Stimulated activated CD8-positive, alpha-beta memory T cell treated with anti-CD3 and anti-CD28 coated beads, Interleukin-2, amount 100 ng/mL, for 1 hour (primary cell): ENCODE measurements around the gene PPP1CC.
"Not testable (repeated sequence)": the region's sequence is repeated elsewhere in the genome, so short reads cannot be mapped to it uniquely, and the experiment has no call there.

Experiments used
- DNase-seq, 2 donors: peaks; one replicate each; pipeline ENCODE4 v3.0.0-alpha.2; 2020; ENCODE audit warnings: low read depth in 2 of 2

The PPP1CC gene

DNA sequence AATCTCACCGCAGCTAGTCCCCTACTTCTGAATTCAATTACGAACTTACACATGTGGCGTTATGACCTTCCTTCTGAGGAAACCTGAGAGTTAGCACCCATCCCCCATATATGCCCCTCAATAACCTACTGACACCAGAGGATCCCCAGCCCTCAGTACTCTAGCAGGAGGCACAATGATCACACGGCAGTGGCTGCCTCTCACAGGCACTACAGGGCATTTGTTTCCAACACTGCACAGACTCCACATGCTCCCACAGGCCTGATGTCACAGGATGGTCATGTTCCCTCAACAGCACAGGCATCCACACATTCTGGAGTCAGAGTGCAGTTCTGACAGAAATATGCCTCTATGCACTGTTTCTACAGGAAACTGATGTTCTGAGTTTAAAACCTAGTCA, 17.4 kb downstream of the PPP1CC start:
- DNase-seq = no peak

DNA sequence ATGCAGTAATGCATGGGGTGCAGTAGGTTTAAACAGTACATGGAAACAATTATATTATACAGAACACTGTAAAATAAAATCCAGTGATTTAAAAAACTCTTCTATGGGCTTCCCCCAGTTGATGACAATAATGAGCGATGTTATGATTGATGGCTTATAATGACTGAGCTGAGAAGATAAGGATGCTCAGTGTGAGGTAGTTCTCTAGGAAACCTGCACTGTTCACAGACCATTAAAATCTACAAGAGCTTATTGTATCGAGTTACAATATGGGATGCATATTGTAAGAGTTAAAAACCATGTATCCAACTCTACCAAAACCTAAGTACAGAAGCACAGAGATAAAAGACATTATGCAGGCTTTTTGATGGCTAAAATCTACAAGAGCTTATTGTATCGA, 19.8 kb downstream of the PPP1CC start:
- DNase-seq = not testable (repeated sequence)

DNA sequence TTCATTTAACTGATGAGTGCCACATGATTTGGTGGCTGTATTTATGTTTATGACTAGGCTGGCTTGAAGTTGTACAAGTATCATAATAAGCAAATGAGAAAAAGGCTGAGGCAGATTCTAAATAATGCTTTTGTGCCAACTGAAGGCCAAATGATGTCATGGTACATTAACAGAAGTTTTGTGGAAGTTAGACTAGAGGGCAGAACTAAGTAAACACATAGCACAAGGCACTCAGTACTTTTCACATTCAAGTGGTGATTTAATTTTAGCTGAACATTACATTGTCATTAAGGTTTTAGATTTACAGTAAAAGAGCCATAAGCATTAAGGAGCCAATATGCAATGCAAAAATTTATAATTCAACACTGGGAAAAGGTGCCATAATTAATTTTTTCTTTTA, 21.1 kb downstream of the PPP1CC start:
- no peak for DNase-seq

DNA sequence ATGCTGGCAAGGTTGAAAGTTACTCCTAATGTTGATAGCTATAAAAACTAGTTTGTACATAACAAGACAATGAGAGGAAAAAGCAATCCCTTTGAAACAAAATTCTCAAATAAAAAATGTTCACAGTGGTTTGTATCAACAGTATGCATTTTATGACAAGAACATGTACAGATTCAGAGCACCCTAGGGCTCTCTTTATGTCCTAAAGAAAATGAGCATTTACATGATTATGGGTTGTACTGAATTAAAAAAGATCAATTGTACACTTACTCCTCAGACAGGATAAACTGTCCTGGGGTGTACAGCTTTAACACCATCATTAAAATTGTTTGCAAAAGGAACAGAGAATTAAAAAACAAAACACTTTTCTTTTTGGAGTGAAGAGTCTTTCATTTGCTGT, 22.2 kb downstream of the PPP1CC start:
- no peak for DNase-seq

DNA sequence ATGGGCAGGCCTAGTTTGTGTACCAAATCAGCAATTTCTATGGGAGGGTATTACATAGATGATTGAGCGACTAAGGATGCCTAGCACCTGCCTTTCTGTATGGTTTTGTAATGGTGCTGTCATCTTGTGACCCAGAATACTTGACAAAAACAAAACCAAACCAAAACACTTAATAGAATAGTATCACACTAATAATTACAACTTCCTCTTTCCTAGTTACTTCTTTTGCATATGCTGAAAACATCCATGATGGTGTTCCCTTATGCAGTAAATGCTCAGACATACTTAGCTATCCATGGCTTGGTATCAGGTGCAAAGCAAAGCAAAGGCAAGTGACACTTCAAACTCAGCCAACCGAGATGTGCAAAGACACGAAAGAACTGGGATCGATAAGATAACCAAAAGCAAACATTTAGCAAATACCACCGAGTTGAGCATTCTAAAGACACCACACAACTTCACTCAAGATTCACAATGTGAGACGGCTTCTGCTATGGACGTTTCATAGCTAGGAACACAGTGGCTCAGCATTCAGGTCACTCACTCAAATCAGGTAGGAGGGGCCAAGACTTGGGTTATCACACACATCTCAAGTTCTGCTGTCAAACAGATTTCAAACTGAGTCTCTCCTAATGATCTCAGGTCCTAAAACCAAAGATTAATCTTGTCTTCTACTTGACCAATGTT, 24.3 kb downstream of the PPP1CC start:
- DNase-seq = no peak

DNA sequence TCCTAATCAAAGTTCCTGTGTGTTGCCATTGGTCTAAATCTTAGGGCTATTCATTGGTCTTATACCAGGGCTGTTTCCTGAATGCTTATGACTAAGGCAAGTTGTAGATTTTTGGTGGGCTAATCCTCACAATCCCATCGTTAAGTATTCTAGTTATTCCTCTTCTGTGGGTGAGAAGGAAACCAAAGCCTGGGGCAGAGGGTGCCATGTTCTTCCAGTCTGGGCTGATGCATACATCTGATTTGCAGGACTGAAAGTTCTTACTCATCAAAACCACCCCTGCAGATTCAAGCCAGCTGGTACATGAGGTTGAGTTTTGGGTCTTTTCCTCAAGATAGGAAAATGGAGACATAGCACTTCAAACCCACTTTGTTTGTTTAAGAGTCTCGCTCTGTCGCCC, 25.7 kb downstream of the PPP1CC start:
- DNase-seq = no peak

DNA sequence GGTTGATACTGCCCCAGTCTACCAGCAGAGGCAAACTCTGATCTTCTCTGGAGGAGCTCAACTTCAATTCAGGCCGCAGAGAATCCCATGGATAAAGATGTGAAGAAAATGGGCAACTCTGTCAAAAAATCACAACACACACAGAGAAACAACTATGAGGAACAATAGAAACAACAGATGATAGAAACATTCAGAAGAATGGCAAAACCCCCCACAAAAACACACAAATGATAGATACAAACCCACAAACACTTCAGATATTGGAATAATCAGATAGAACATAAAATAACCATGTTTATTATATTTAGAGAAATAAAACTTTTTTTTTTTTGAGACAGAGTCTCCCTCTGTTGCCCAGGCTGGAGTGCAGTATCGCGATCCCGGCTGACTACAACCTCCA, 33.8 kb downstream of the PPP1CC start:
- DNase-seq = no peak

DNA sequence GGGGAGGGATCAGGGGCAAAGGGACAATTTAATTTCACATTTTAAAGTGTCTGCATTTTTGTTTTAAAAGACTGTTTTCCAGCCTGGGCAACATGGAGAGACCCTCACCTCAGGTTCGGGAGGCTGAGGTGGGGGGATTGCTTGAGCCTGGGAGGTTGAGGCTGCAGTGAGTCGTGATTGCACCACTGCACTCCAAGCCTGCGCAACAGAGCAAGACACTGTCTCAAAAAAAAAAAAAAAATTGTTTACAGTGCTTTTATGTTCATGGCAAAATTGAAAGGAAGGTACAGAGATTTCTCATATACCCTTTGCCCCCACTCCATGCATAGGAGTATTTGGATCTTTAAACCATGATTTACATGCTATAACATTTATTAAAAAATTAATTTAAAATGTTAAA, 37.4 kb downstream of the PPP1CC start:
- no peak for DNase-seq

DNA sequence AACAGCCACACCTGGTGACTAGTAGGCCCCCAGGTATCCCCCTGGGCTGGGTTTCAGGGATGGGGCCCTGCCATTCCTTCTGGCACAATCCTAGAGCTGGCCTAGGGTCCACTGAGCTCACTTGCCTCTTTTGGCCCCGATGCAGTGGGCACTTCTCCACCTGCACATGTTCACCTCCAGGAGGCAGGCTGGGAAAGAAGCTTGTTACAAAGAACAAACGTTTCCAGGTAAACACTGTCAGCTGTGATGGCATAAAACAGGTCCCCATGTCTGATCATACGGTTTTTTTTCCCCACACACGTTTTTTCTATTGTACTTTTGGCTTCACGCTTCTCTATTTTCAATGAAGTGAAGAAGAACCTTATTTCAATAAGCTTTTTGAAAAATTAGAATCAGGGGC, 37.9 kb downstream of the PPP1CC start:
- DNase-seq = no peak

DNA sequence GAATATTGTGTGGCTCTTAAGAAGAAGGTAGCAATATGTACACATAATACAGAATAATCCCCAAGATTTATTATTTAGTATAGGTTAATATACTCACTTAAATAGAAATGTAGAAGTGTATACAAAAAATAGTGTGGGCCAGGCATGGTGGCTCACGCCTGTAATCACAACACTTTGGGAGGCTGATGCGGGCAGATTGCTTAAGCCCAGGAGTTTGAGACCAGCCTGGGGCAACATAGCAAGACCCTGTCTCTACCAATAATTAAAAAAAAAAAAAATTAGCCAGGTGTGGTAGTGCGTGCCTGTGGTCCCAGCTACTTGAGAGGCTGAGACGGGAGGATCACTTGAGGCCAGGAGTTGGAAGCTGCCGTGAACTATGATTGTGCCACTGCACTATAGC, 38.5 kb downstream of the PPP1CC start:
- DNase-seq = no peak

DNA sequence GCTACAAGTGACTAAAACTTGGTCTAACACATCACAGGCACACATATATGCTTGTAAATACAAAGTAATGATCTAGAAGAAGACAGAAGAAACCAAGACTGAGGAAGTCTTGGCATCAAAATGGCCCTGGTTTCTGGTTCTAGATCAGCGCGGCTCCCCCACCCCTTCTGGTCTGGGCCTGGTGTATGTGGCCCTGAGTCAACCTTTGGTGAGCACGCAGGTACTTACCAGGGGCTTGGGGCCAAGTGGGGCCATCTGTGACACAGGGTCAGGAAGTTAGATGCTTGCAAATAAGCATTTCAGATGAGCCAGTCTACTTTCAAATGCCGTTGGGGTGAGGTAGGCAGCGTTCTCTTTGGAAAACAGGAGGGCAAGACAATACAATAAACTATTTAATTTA, 40.6 kb downstream of the PPP1CC start:
- DNase-seq = no peak

DNA sequence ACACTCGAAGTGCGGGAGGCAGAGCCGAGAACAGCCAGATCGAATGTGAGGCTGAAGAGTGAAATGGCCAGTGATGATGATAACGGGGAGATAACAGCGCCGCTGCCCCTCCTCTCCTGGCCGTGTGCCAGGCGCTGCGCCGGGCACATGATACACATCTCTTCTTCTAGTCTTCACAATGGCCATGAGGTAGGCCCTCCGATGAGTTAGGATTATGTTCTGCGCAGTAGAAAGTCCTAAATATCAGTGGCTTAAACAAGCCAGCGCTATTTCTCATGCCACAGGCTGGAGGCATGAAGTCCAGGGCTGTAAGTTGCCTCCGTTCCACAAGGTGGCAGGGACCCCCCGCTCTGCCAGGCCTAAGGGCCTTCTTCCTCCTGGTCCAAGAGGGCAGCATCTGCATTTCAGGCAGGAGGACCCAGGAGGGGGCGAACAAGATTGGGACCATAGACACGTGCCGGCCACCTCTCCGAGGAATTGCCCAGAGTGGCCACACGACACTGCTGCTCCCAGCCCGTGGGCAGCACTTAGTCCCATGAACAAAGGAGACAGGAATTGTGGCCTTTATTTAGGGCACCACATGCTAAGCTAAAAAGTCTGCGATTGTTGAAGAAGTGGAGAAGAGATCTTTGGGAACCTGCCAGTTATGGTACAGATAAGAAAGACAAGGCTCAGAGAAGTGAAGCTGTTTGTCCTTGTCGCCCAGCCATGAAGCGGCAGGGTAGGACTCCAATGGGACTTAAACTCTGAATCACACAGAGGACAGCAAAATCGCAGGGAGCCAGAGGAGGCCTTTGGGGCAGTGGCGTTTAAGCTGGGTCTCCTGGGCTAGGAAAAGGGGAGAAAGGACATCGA, 42.9 kb downstream of the PPP1CC start:
- DNase-seq = no peak

DNA sequence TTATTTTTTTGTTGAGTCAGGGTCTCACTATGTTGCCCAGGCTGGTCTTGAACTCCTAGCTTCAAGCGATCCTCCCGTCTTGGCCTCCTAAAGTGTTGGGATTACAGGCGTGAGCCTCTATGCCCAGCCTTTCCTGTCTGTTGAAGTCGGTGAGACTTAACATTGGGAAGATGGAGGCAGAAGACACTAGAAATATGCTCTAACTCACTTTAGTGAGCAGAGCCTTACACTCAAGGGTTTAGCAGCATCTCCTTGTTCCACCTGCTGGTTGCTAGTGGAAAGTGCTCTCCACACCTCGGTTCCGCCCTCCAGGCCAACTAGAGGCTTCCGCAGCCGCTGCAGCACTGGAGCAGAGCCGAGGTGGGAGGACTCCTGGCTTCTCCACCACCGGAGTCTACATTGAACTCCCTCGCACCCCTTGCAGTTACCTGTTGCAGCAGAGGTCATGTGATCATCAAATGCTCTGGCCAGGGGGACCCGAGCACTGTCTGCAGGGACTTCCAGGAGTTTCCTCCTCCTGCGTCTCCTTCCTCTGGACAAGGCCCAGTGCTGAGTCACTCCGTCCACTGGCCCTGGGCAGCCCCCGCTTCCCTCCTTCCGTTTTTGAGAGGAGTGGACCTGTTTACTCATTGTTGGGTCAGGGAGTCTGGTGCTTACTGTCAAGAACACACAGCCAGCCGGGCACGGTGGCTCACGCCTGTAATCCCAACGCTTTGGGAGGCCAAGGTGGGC, 44.4 kb downstream of the PPP1CC start:
- peak; percentile 53 to 55 for DNase-seq

DNA sequence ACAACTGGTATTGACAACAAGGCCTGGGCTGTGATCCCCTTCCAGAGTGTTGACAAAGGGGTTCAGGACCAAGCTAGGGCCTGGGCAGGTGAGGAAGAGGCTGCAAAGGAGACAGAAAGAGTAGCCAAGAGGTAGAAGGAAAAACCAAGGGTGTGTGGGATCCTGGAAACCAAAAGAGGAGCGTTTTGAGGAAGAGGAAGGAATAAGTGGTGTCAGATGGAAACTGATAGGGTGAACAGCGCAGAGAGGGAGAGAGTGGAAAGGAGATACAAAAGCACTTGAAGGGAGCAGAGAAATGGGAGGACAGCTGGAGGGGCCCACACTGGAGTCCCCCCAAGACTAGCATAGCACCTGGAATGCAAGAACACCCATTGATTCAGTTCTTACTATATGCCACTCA, 45.5 kb downstream of the PPP1CC start:
- no peak for DNase-seq

DNA sequence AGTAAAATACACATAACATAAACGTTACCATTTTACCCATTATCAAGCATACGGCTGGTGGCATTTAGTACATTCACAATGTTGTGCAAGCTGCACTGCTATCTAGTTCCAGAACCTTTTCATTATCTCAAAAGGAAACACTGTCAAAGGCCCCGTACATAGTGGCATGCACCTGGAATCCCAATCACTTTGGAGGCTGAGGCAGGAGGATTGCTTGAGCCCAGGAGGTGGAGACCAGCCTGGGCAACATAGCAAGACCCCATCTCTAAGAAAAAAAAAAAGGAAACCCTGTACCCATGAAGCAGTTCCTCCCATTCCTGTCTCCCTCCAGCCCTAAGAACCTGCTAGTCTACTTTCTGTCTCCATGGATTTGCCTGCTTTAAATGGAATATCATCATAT, 46.4 kb downstream of the PPP1CC start:
- DNase-seq = no peak

DNA sequence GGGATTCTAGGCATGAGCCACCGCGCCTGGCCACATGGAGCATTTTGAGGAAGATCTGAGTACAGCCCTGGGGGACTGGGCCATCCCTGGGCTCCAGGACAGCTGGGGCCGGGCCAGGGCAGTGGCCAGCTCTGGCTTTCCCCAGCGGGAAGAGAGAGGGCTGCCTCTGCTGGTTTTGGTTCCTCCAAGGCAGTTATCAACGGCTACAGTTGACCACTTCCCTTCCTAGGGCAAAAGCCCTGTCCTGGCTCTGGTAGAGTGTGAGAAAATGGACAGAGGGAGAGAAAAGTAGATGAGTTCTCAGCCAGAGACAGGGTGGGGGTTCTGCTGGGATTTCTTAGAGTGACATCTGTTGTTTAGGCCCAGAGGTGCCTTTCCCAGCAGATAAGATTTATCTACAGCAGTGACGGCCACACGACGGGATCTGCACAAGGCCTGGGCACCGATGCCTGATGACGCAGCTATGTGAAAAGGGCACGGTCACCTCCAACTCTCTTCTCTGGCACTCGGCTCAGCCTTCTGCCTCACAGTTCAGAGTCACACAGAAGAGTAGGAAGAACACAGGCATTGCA, 48.3 kb downstream of the PPP1CC start:
- no peak for DNase-seq

DNA sequence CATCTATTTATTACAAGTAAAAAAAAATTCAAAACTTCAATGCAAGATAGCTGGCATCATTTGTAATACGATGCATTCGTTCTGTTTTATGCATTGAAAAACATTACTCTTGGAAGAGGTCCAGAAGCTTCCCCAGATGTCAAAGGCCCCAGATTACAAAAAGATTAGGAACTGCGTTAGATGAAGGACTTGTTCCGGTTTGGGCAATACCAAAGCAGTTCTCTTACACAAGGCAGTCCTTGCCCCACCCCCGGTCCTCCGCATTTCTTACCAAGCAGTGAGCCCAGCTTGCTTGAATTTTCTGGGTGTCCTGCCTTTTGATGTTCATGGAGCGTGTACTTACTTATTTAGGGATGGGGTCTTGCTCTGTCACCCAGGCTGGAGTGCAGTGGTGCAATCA, 49.0 kb downstream of the PPP1CC start:
- no peak for DNase-seq

DNA sequence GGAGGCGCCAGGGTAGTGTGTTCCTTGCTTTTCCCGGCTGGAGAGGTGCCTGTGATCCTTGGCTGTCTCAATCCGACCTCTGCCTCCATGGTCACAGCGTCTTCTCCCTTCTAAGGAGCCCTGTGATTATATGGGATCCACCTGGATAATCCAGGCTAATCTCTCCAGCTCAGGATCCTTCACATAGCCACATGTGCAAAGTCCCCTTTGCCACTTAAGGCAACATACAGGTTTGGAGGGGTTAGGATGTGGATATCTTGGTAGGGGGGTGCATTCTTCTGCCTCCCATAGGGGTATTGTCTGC, 52.6 kb downstream of the PPP1CC start:
- DNase-seq = no peak

DNA sequence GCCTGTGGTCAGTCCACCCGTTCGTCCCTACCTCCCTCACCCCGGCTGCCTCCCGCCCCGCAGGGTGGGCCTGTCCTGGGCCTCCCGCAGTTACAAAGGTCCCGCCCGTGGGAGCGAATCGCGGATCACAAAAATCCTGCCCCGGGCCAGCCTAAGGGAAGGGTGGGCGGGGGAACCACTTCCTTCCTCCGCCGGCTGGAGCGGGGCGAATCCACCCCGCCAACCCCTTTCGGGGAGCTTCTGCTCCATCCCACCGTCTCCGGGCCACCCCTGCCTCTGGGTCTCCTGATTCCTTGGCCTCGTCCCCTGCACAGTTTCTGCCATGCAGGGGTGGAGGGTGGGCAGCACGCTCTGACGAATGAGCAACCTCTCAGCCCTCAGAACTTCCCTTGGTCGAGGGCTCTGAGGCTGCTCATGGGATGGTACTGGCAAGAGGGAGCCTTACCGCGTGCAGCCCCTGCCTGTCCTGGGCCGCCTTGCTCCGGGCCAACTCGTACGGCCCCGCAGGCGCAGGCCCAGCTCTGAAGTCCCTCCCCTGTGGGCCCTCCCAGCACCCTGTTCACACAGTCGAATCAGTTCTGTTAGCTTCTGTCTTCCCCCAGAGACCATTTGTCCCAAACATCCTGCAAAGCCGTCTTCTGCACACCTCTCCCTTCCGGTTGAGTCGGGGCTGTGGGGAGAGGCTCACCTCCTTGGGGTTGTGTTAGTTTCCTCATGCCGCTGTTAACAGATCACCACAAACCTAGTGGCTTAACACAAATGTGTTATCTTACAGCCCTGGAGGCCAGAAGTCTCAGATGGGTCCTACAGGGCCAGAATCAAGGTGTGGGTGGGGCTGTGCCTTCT, 53.2 kb downstream of the PPP1CC start:
- DNase-seq = no peak

DNA sequence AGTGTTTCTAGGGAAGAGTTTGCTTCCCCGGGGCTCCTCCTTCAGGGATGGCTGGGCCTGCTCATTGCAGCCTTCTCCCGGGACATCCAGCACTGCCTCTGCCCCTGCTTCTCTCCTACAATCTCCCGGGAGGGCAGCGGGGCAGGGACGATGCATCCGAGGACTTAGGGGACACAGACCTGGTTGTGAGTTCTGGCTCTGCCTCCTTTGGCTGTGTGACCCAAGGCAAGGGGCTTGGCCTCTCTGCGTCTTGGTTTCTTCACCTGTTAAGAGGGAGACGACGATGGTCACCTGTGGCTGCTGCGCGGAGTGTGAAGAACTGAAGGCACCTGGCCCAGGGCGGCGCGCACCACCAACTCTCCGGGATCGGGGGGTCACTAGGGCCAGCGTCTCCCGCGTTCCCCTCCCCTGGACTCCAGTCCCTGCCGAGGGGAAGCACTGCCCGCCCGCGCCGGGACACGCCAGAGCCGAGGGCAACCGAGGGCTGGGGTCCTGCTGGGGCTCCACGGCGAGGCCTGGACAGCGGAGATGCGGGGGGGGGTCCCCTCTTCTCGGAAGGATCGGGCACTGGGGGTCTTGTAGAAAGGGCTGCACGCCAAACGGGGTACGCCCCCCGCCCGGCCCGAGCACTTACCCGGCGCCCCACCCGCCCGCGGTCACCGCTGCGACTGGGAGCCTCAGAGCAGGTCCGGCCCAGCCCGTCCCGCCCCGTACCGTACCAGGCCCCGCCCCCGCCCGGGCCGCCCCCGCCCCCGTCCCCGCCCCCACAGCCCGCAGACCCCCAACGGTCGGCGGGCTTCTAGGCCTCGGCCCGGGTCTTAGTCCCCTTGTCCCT, 54.0 kb downstream of the PPP1CC start, which contains the start of gene HVCN1:
TSS of gene HVCN1 (minus strand) at position 670 of the 835 bp plus-strand sequence. CDS start 5,870 bp downstream, outside the sequence.
- DNase-seq = peak in 1 of 2 donors; percentile 20
